Stimulated activated CD4-positive, alpha-beta T cell treated with anti-CD3 and anti-CD28 coated beads, Interleukin-2, amount 100 ng/mL, for 24 hours (primary cell): ENCODE measurements around the gene UNC5B.
A peak's percentile ranks its signal among the peaks of the same experiment; 100 is the strongest.
"Not testable (repeated sequence)": the region's sequence is repeated elsewhere in the genome, so short reads cannot be mapped to it uniquely, and the experiment has no call there.

Experiments used
- DNase-seq, 2 donors: peaks; one replicate each; pipeline ENCODE4 v3.0.0-alpha.2; 2020

The UNC5B gene

DNA sequence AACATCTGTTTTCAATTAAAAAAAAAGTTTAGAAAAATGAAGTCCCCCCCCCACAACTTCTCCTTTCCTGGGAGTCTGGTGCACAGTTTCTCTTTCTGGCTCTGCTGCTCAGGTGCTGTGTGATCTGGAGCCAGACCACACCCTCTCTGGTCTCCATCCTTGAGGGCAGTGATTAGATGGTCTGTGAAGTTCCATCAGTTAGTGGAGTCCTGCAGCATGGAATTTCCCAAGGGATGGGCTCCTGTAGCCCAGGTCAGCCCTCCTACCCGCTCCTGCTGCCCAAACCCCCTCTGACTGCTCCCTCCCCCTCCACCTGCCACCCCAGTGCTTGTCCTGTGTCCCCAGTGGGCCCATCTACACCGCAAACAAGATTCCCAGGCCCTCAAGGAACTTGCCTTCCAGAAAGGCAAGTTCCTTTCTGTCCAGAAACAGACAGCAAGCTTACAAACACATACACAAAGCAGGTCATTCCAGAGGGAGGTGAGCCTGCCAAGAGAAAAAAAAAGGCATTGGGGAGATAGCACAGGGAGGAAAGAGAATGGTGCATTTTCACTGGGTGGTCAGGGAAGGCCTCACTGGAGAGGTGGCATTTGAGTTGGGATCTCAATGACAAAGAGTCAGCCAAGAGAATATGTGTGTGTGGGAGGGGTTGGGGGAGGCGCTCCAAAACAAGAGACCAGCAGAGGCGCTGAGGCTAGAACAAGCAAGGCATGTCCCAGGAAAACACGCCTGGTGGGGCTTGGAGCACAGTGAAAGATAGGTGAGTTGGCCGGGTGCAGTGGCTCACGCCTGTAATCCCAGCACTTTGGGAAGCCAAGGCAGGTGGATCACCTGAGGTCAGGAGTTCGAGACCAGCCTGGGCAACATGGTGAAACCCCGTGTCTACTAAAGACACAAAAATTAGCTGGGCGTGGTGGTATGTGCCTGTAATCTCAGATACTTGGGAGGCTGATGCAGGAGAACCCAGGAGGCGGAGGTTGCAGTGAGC is 57.2 kb downstream of the UNC5B start:
- DNase-seq = no peak

DNA sequence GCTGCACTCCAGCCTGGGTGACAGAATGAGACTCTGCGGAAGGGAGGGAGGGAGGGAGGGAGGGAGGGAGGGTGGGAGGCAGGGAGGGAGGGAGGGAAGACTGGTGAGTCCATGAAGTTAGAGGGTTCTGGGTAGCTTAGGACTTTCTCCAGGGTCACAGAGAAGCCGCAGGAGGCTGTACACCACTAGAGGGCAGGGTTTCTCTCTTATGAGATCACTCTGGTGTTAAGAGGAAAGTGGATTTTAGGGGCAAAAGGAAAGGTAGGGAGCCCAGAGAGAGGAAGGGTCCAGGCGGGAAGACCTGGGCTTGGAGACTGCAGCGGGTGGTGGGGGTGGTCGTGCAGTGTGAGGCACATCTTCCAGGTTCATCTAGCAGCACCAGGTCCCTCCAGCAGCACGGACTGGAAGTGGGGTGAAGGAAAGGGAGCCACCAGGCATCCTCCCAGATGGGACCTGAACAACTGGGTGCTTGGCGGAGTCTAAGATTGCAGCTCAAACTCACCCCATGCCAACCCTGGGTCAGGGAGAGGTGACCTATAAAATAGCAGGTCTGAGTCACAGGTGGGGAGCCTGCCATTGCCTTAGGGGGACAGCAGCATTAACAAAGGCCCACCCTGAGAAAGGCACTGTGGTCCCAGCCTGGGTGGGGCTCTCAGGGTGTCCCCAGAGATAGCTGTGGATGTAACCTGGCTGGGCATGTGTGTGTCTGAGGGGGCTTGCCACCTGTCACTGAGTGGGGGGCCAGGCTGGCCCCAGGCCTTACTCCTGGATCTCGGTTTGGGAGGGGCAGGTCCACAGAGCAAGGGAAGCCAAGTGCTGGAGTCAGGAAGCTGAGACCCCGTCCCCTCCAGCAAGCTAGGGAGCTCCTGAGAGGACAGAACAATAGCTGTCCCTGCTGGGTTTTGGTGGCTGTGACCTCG is 58.2 kb downstream of the UNC5B start:
- DNase-seq = peak; percentile 23 to 39

GRCh38 chr10:71271662-71272055 is 59.3 kb downstream of the UNC5B start:
- no peak for DNase-seq

DNA sequence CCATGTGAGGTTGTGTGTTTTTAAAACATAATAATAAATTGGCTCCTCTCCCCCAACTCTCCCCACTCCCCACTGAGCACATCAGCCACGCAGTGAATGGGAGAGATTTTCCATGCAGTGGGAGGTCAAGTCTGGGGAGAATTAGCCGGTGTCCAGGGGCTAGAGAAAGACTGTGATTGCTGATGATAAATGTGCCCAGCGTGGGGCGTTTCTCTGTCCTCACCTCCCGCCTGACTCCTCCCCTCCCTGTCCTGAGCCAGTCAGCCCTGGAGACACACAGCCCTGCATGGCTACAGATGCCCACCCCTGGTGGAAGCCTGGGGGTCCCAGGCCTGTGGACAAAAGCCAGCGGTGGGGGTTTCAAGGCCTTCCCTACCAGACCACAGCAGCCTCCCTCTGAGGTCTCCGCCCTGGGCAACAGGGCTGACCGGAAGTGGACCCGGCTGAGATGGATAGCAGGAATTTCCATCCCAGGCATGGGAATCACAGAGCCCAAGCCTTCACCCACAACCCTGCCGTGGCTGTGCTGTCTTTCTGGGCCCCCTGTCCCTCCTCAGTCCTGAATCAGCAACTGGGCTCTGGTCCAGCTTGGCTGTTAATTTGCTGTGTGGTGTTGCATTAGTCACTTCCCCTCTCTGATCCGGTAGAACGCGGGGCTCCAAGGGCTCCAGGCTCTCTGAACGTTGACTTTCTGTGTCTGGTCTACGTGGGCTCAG is 59.8 kb downstream of the UNC5B start:
- no peak for DNase-seq

DNA sequence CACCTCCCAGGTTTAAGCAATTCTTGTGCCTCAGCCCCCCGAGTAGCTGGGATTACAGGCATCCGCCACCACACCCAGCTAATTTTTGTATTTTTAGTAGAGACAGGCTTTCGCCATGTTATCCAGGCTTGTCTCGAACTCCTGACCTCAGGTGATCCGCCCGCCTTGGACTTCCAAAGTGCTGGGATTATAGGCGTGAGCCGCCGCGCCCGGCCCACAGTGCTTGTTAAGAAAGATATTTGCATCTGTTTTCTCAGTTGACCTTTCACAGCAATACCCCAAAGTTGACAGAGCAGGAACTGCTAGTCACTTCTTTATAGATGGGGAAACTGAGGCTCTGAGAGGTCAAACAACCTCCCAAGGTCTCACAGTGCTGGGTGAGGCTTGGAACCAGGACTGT is 60.6 kb downstream of the UNC5B start:
- not testable (repeated sequence) for DNase-seq

GRCh38 chr10:71273506-71273905 is 61.1 kb downstream of the UNC5B start:
- DNase-seq = no peak

DNA sequence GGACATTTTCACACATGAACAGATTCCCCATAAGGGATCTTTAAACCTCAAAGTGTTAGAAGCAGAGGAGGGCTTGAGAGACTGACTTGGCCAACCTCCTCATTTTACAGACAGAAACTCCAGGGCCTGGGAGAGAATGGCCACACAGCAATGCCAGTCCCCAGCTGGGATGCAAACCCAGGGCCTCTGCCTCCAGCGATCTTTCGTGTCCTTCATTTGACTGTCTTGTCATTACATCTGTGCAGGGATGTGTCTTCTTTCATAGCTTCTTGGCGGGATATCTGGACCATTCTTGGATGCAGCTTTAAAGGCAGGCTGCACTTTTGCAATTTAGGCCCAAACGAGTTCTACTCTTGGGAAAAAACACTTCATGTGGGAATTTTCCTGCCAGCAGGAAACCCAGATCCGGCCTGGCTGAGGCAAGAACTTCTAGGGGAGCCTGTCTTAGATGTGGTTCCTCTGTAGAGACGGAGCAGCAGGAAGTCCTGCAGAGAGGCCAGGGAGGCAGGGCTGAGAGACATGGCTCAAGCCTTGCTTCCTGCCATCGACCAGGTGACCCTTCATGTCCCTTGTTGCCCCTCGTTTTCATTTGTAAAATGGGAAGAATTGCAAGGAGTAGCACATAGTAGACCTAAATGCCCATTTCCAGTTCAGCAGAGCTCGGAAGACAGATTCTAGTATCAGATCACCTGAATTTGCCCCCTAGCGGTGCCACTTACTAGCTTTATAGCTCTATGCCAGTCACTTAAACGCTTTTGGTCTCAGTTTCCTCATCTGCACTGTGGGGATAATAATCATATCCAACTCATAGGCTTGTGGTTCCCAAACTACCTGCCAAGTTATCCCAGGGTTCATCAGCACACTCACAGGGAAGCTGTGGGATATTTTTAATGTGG is 62.8 kb downstream of the UNC5B start:
- DNase-seq = no peak

DNA sequence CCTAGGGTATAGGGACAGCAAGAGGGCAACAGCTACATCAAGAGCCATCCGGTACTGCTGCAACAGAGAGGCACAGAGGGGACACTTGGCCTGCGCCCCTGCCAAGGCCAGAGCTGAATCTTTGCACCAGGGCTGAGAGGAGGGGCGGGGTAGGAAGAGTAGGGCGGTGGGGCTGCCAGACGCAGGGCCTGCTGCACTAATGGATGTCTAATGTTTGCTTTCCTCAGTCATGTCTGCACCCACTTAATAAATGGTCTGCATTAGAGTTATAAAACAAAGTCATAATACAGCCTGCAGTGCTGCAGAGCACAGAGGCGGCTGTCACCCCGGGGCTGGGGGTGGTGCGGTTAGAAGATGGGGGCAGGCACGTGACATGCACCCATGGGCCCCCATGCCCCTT is 64.5 kb downstream of the UNC5B start:
- no peak for DNase-seq

- no peak for DNase-seq
Observed at GRCh38 chr10:71277914-71278665, 65.7 kb downstream of the UNC5B start.

GRCh38 chr10:71278691-71279588 is 66.6 kb downstream of the UNC5B start:
- no peak for DNase-seq

DNA sequence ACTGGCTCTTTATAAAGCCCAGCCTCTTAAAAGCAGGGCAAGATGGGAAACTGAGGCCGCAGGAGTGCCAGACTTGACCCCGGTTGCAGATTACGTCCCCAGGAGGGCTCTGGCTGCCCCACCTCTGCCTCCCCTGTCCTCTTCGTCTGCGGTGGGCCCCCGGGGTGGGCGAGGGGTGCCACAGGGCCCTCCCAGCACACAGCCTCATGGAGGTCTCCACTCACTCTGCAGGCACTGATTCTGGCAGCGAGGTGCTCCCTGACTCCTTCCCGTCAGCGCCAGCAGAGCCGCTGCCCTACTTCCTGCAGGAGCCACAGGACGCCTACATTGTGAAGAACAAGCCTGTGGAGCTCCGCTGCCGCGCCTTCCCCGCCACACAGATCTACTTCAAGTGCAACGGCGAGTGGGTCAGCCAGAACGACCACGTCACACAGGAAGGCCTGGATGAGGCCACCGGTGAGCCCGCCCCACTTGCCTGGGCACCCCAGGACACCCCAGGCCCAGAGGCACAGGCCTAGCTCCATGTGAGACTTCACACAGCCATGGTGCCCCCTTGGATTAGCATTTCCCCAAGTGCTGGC is 67.3 kb downstream of the UNC5B start:
- DNase-seq = no peak

DNA sequence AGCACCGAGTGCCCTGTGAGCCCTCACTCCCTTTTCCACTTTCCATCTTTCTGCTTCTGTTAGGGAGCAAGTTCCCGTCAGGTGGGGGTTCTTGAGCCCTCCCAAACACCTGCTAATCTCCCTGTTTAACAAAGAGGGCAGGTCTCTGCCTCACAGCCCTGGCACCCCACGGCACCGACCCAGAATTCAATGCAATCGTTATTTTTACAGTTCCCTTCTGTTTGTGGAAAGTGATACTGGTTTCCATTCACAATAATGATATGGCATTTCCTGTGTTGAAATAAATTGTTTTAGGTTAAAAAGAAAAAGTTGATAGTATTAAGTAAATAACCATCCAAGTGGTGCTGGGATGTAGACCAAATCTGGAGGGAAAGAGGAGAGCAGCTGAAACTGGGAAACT is 67.8 kb downstream of the UNC5B start:
- no peak for DNase-seq

- DNase-seq = no peak
Observed at GRCh38 chr10:71280825-71281224, 68.5 kb downstream of the UNC5B start.

DNA sequence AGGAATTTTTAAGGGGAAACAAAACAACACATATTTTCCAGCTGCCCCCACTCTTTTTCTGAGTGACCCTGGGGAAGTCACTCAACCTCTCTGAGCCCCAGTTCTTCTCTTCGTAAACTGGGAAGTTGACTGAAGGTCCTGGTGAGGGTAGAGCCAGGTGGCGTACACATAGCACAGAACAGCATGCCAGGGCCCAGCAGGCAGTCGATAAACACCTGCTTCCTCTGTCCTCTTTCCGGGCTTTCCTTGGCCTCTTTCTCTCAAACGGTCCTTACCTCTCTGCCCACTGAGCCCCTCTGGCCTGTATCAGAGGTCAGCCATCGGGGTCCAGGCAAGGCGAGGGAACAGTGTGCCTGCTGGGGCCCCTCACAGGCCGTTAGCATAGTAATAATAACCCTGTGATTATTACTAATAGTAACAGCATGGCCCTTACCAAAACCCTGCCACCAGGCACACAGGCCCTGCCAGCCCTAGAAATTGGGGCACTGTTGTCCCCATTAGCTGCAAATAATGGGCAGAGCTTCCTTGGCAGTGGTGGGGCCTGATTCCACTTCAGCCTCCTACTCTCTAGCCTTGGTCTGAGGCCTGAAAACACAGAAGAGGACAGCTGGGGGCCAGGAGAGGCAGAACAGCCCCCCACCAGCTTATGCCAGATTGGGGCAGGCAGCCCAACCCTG is 69.4 kb downstream of the UNC5B start:
- no peak for DNase-seq

- DNase-seq = no peak
Observed at GRCh38 chr10:71282323-71282680, 69.9 kb downstream of the UNC5B start.

- no peak for DNase-seq
Observed at GRCh38 chr10:71283410-71283809, 71.0 kb downstream of the UNC5B start.

DNA sequence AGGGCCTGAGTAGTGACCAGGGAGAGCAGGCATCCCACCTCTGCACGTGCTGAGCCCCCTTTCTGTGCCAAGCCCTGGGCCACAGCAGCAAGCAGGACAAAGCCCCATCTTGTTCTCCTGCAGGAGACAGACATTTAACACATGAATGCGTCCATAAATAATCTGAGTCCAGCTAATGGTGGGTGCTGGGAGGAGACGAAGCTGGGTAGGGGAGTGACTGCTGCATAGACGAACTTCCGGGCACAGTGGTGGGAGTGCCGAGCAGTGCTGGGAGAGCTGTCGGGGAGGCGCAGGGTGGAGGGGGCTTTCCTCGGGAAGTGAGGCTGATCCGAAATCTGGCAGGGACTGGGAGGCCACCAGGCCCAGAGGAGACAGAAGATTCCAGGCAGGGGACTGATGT is 71.5 kb downstream of the UNC5B start:
- DNase-seq = no peak

DNA sequence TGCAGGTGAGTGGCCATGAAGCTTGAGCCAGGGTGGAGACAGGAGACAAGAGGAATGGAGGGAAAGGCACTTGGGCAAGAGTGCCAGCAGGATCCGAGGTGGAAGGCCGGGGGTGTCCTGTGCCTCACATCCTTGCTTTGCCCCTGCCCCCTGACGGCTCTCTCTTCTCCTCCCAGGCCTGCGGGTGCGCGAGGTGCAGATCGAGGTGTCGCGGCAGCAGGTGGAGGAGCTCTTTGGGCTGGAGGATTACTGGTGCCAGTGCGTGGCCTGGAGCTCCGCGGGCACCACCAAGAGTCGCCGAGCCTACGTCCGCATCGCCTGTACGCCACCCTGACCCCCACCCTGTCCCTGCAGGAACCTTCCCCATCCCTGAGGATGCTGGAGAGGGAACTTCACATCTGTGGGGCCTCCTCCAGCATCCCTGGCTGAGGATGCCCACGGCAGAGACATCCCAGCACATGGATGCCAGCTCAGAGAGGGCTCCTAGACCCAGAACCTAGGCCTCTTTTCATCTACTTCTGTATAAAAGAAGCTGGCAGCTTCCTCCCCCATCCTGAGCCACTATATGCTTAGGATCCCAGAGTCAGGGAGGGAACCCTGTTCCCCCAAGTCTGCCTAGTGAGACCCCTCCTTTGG is 72.3 kb downstream of the UNC5B start:
- DNase-seq = no peak

DNA sequence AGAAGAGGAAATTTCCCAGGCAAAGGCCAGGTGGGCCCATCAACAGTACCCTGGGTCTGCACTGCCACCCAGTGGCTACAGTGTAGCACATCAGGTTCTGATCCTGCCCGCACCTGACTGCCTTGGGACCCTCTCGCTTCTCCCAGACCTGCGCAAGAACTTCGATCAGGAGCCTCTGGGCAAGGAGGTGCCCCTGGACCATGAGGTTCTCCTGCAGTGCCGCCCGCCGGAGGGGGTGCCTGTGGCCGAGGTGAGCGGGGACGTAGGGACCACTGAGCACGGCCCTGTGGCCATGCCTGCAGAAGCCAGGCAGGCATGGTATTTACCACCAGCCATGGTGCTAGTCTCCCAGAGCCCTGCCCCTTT is 72.8 kb downstream of the UNC5B start:
- peak; percentile 52 to 53 for DNase-seq
